Endothelial cell (in vitro differentiated cells): ENCODE data around the gene MYG1. TPM values are rescaled to one million over a fixed set of nuclear protein-coding genes. Genes with fewer than 3 reads are reported as not detected.

Experiments used
- DNase-seq: peaks from one replicate; pipeline ENCODE4 v3.0.0; 2021; ENCODE audit warnings: low spot score
- H3K27ac Mint-ChIP-seq: one replicate; pipeline ENCODE4 v1.8.0; 2021; ENCODE audit warnings: mixed read lengths, inconsistent platforms; ENCODE audit not compliant: unreplicated experiment
- H3K27me3 Mint-ChIP-seq: one replicate; pipeline ENCODE4 v1.8.0; 2021; ENCODE audit warnings: mild to moderate bottlenecking, moderate library complexity, mixed read lengths, inconsistent platforms; ENCODE audit not compliant: unreplicated experiment
- H3K36me3 Mint-ChIP-seq: one replicate; pipeline ENCODE4 v1.8.0; 2021; ENCODE audit warnings: mild to moderate bottlenecking, low read depth, mixed read lengths, inconsistent platforms; ENCODE audit not compliant: unreplicated experiment
- H3K4me1 Mint-ChIP-seq: one replicate; pipeline ENCODE4 v1.8.0; 2021; ENCODE audit warnings: mild to moderate bottlenecking, mixed read lengths, inconsistent platforms; ENCODE audit not compliant: unreplicated experiment
- H3K4me3 Mint-ChIP-seq: one replicate; pipeline ENCODE4 v1.8.0; 2021; ENCODE audit warnings: mild to moderate bottlenecking, mixed read lengths, inconsistent platforms; ENCODE audit not compliant: unreplicated experiment
- H3K9me3 Mint-ChIP-seq: one replicate; pipeline ENCODE4 v1.8.0; 2021; ENCODE audit warnings: mixed read lengths, inconsistent platforms; ENCODE audit not compliant: unreplicated experiment
- CTCF ChIP-seq: fragments of 200-600 bp; sonication (generic); IDR thresholded peaks from one replicate; pipeline ENCODE4 v1.5.0; 2021; ENCODE audit warnings: antibody characterized with exemption; ENCODE audit not compliant: unreplicated experiment
- total RNA-seq: library from RNA; stranded (reverse); fragmentation: NEBNext Ultra II Directional; extraction: Animal tissue kit (Norgen Biotek cat#: 25700); gene quantifications from one replicate; pipeline ENCODE4 v1.2.1, GENCODE V29; 2021; ENCODE audit not compliant: unreplicated experiment

MYG1 gene
- total RNA-seq, 1 donor from 2014 or later, result 55.3 TPM

- Mint-ChIP-seq H3K27me3 (peaks cover 14% of the 10 kb centered on the region), H3K36me3 (no peaks in the 10 kb centered on the region), H3K9me3 (no peaks in the 10 kb centered on the region), H3K4me3 (peak overlapping the region; percentile 17), H3K4me1 (peaks cover 54% of the 10 kb centered on the region), H3K27ac (peak overlapping the region; percentile 92)
- no peak for DNase-seq
- no peak for TF ChIP-seq CTCF
Measured at GRCh38 chr12:53338017-53338416, 38.5 kb downstream of the MYG1 start.

GRCh38 chr12:53338916-53339315 is 39.4 kb downstream of the MYG1 start:
- H3K27me3 Mint-ChIP-seq, result peaks cover 15% of the 10 kb centered on the region

GRCh38 chr12:53340398-53340797 is 40.9 kb downstream of the MYG1 start:
- Mint-ChIP-seq H3K27me3 (peaks cover 16% of the 10 kb centered on the region), H3K9me3 (no peaks in the 10 kb centered on the region), H3K4me1 (peaks cover 57% of the 10 kb centered on the region), H3K4me3 (no peak overlapping the region), H3K36me3 (no peaks in the 10 kb centered on the region), H3K27ac (no peak overlapping the region)
- no peak for DNase-seq
- no peak for TF ChIP-seq CTCF

More at GRCh38 chr12:53338916-53339315, 39.4 kb downstream of the MYG1 start:
- no peak for DNase-seq
- Mint-ChIP-seq H3K27ac (no peak overlapping the region), H3K4me1 (peaks cover 59% of the 10 kb centered on the region), H3K4me3 (no peak overlapping the region), H3K36me3 (no peaks in the 10 kb centered on the region), H3K9me3 (no peaks in the 10 kb centered on the region)
- TF ChIP-seq CTCF, result no peak

- Mint-ChIP-seq H3K27ac (no peak overlapping the region), H3K36me3 (no peaks in the 10 kb centered on the region), H3K4me1 (peaks cover 47% of the 10 kb centered on the region), H3K27me3 (peaks cover 11% of the 10 kb centered on the region), H3K4me3 (peak overlapping the region; percentile 56), H3K9me3 (no peaks in the 10 kb centered on the region)
- no peak for DNase-seq
- TF ChIP-seq CTCF, result no peak
Measured at GRCh38 chr12:53343449-53343848, 44.0 kb downstream of the MYG1 start.

- H3K27me3 Mint-ChIP-seq, result peaks cover 13% of the 10 kb centered on the region
- H3K27ac Mint-ChIP-seq, result no peak overlapping the region
- H3K9me3 Mint-ChIP-seq, result no peaks in the 10 kb centered on the region
- H3K36me3 Mint-ChIP-seq, result no peaks in the 10 kb centered on the region
- H3K4me3 Mint-ChIP-seq, result peak overlapping the region; percentile 76
- no peak for TF ChIP-seq CTCF
- DNase-seq, result no peak
- H3K4me1 Mint-ChIP-seq, result peaks cover 46% of the 10 kb centered on the region
Measured at GRCh38 chr12:53343969-53344368, 44.5 kb downstream of the MYG1 start.
